NCI-H1417 (cell line): ENCODE measurements around the gene CLN3.
A peak's percentile ranks its signal among the peaks of the same experiment; 100 is the strongest.
"Not testable (repeated sequence)": the region's sequence is repeated elsewhere in the genome, so short reads cannot be mapped to it uniquely, and the experiment has no call there.

Source experiments
- DNase-seq, 3 experiments: peaks; one replicate each; lab custom pipeline; 2025; lab: John Stamatoyannopoulos, UW

The CLN3 gene

GRCh38 chr16:28494121-28494851 is 2.4 kb upstream of the CLN3 start, which contains the start of gene APOBR:
Gene APOBR, plus strand, starts transcription at chr16:28494643. Its CDS starts 39 bp downstream, at chr16:28494682.
- no peak for DNase-seq

- DNase-seq: no peak
Observed at GRCh38 chr16:28492511-28492910, 637 bp upstream of the CLN3 start.

GRCh38 chr16:28491230-28491969 is 474 bp downstream of the CLN3 start:
- peak; percentile 0 to 60 (median 26) for DNase-seq

GRCh38 chr16:28486266-28486665 is 5.6 kb downstream of the CLN3 start:
- no peak for DNase-seq

- not testable (repeated sequence) for DNase-seq
Observed at GRCh38 chr16:28483361-28483760, 8.5 kb downstream of the CLN3 start.

GRCh38 chr16:28482026-28482425 is 9.8 kb downstream of the CLN3 start:
- no peak for DNase-seq

- no peak for DNase-seq
Observed at GRCh38 chr16:28478506-28479180, 13.2 kb downstream of the CLN3 start.

- no peak for DNase-seq
Observed at GRCh38 chr16:28477311-28477920, 14.5 kb downstream of the CLN3 start.

GRCh38 chr16:28475221-28475620 is 16.7 kb downstream of the CLN3 start:
- no peak for DNase-seq

- no peak for DNase-seq
Observed at GRCh38 chr16:28473714-28474265, 18.1 kb downstream of the CLN3 start.

- DNase-seq: not testable (repeated sequence)
Observed at GRCh38 chr16:28447081-28447480, 44.8 kb downstream of the CLN3 start.

GRCh38 chr16:28446388-28446787 is 45.5 kb downstream of the CLN3 start:
- not testable (repeated sequence) for DNase-seq

GRCh38 chr16:28443943-28444342 is 47.9 kb downstream of the CLN3 start:
- not testable (repeated sequence) for DNase-seq

GRCh38 chr16:28438899-28439298 is 53.0 kb downstream of the CLN3 start:
- DNase-seq: not testable (repeated sequence)

GRCh38 chr16:28435340-28435739 is 56.5 kb downstream of the CLN3 start:
- DNase-seq: not testable (repeated sequence)
